CD4-positive, alpha-beta memory T cell (primary cell): ENCODE measurements around the gene BCAS1. TPM values are rescaled to one million over a fixed set of nuclear protein-coding genes. Genes with fewer than 3 reads are reported as not detected.

Experiments
- CTCF ChIA-PET: fragments of 350-600 bp; sonication (Branson Sonifier 250); formaldehyde crosslinking; loops from one replicate; lab custom pipeline; 2021; ENCODE audit warnings: inconsistent platforms; ENCODE audit not compliant: partially characterized antibody; lab: Charles Lee
- POLR2A ChIA-PET: fragments of 350-600 bp; sonication (Branson Sonifier 250); formaldehyde crosslinking; loops from one replicate; lab custom pipeline; 2021; ENCODE audit not compliant: partially characterized antibody; lab: Charles Lee
- DNase-seq, 5 donors: peaks; one replicate each; pipeline versions ENCODE4 v3.0.0 to v3.0.0-alpha.2; 2020 to 2022; ENCODE audit warnings: mixed read lengths in 1 of 5
- H3K27ac ChIP-seq: one replicate; pipeline ENCODE4 v1.7.0; 2013; ENCODE audit warnings: low read depth, low read length
- H3K27me3 ChIP-seq: 2 replicates; pipeline ENCODE4 v1.7.0; 2013; ENCODE audit warnings: mild to moderate bottlenecking, low read length, moderate library complexity; ENCODE audit not compliant: insufficient read depth
- H3K36me3 ChIP-seq: 2 replicates; pipeline ENCODE4 v1.7.0; 2013; ENCODE audit warnings: mild to moderate bottlenecking, low read length, moderate library complexity; ENCODE audit not compliant: insufficient read depth
- H3K4me1 ChIP-seq: 2 replicates; pipeline ENCODE4 v1.7.0; 2013; ENCODE audit warnings: mild to moderate bottlenecking, low read length, moderate library complexity; ENCODE audit not compliant: insufficient read depth
- H3K4me3 ChIP-seq, 2 donors: one replicate each; pipeline ENCODE4 v1.7.0; 2013; ENCODE audit warnings: low read length in 2 of 2, mild to moderate bottlenecking in 1 of 2
- H3K9me3 ChIP-seq, 2 donors: one replicate each; pipeline ENCODE4 v1.7.0; 2013; ENCODE audit warnings: low read length in 2 of 2, control low read depth in 1 of 2; ENCODE audit not compliant: control insufficient read depth in 1 of 2
- H3K27ac Mint-ChIP-seq, 7 donors: one replicate each; pipeline ENCODE4 v1.8.0; 2020 to 2021; ENCODE audit warnings: mixed read lengths in 7 of 7, mild to moderate bottlenecking in 6 of 7, inconsistent platforms in 3 of 7, moderate library complexity in 3 of 7
- H3K27me3 Mint-ChIP-seq, 2 donors: one replicate each; pipeline ENCODE4 v1.8.0; 2020 to 2021; ENCODE audit warnings: mixed read lengths in 2 of 2
- H3K36me3 Mint-ChIP-seq, 2 donors: one replicate each; pipeline ENCODE4 v1.8.0; 2020 to 2021; ENCODE audit warnings: mixed read lengths in 2 of 2, inconsistent platforms in 1 of 2, mild to moderate bottlenecking in 1 of 2
- H3K4me1 Mint-ChIP-seq, 4 donors: one replicate each; pipeline ENCODE4 v1.8.0; 2020 to 2021; ENCODE audit warnings: mixed read lengths in 4 of 4, mild to moderate bottlenecking in 1 of 4
- H3K4me3 Mint-ChIP-seq, 8 donors: one replicate each; pipeline ENCODE4 v1.8.0; 2020 to 2021; ENCODE audit warnings: mixed read lengths in 8 of 8, mild to moderate bottlenecking in 7 of 8, moderate library complexity in 6 of 8, inconsistent platforms in 3 of 8
- H3K9me3 Mint-ChIP-seq, 8 donors: one replicate each; pipeline ENCODE4 v1.8.0; 2020 to 2021; ENCODE audit warnings: mixed read lengths in 8 of 8, mild to moderate bottlenecking in 5 of 8, inconsistent platforms in 3 of 8, moderate library complexity in 1 of 8
- intact Hi-C: fragments of 100-400 bp; cut with micrococcal nuclease; formaldehyde crosslinking; loops from one replicate; pipeline ENCODE4 v1.15.1; 2023
- polyA plus RNA-seq, 2 donors: library from polyadenylated mRNA; unstranded; fragments of 300-500 nt; fragmentation: Illumina TruSeq; gene quantifications; one replicate each; pipeline ENCODE4 v1.2.3, GENCODE V29; 2021
- total RNA-seq, 2 experiments: library from RNA; stranded (reverse); gene quantifications; one replicate each; pipeline ENCODE4 v1.2.3, GENCODE V29; 2021

BCAS1 gene
- total and polyA plus RNA-seq, 4 experiments from 2014 or later, result 0.17 to 0.32 (median 0.25) TPM; not detected in 1

GRCh38 chr20:53917145-53918019 is 153.0 kb downstream of the BCAS1 start:
- H3K27ac ChIP-seq, result no peak overlapping the region
- H3K27me3 ChIP-seq, result no peaks in the 10 kb centered on the region
- H3K4me1 ChIP-seq, result peaks cover 15% of the 10 kb centered on the region
- H3K4me3 Mint-ChIP-seq, result peak overlapping the region in 2 of 8 donors; percentile 1 to 36
- peaks cover 11 to 22% (median 17%) of the 10 kb centered on the region in 4 donors for H3K4me1 Mint-ChIP-seq
- H3K9me3 Mint-ChIP-seq, result no peaks in the 10 kb centered on the region
- H3K4me3 ChIP-seq, result no peak overlapping the region
- CTCF ChIA-PET, result interaction anchor here (1.0 to 6.3 kb wide), 16 partner anchors 17 to 369 kb away, joined by 3 to 174 read pairs (median 8); no protein-coding TSS in a partner anchor
- H3K36me3 ChIP-seq, result no peaks in the 10 kb centered on the region
- H3K27me3 Mint-ChIP-seq, result no peaks in the 10 kb centered on the region
- H3K9me3 ChIP-seq, result no peaks in the 10 kb centered on the region
- no peak for DNase-seq
- peak overlapping the region in 2 of 7 donors; percentile 38 to 57 for H3K27ac Mint-ChIP-seq
- no peaks in the 10 kb centered on the region for H3K36me3 Mint-ChIP-seq
- intact Hi-C loops, result loop anchor here (5.0 kb wide), 1 partner anchor 210 kb away; no protein-coding TSS in a partner anchor
- POLR2A ChIA-PET, result interaction anchor here (0.7 to 6.2 kb wide), 10 partner anchors 8 to 338 kb away, joined by 3 to 55 read pairs (median 12); no protein-coding TSS in a partner anchor

DNA sequence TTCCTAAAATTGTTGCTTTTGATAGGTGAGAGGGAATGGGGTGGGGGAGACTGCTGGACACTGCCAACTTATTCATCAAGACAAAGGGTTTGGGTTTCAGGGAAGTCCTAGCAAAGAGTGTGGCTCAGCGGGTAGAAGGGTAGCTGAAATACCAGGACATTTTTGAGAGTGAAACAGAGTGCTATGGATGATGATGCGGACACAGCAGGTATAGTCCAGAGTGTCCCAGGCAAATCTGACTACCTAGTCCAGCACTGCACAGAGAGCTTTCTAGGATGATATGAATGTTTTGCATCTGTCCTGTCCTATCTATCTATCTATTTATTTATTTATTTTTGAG is 154.3 kb downstream of the BCAS1 start:
- peaks cover 15% of the 10 kb centered on the region for H3K4me1 ChIP-seq
- peak overlapping the region; percentile 91 to 98 (median 96) for H3K4me3 Mint-ChIP-seq
- no peaks in the 10 kb centered on the region for H3K36me3 Mint-ChIP-seq
- no peaks in the 10 kb centered on the region for H3K9me3 ChIP-seq
- H3K4me3 ChIP-seq, result peak overlapping the region; percentile 29 to 91
- no peaks in the 10 kb centered on the region for H3K9me3 Mint-ChIP-seq
- H3K27me3 Mint-ChIP-seq, result no peaks in the 10 kb centered on the region
- peak overlapping the region; percentile 24 for H3K27ac ChIP-seq
- CTCF ChIA-PET, result interaction anchor here (0.7 to 6.3 kb wide), 54 partner anchors 9 to 703 kb away, joined by 3 to 174 read pairs (median 5); no protein-coding TSS in a partner anchor
- intact Hi-C loops, result loop anchor here (5.0 kb wide), 1 partner anchor 209 kb away; no protein-coding TSS in a partner anchor
- peak overlapping the region; percentile 59 to 98 (median 92) for H3K27ac Mint-ChIP-seq
- no peaks in the 10 kb centered on the region for H3K36me3 ChIP-seq
- peaks cover 11 to 22% (median 17%) of the 10 kb centered on the region in 4 donors for H3K4me1 Mint-ChIP-seq
- no peak for DNase-seq
- POLR2A ChIA-PET, result interaction anchor here (0.6 to 6.2 kb wide), 24 partner anchors 10 to 336 kb away, joined by 3 to 55 read pairs (median 6); partner anchors contain the start of gene ZNF217
- no peaks in the 10 kb centered on the region for H3K27me3 ChIP-seq

DNA sequence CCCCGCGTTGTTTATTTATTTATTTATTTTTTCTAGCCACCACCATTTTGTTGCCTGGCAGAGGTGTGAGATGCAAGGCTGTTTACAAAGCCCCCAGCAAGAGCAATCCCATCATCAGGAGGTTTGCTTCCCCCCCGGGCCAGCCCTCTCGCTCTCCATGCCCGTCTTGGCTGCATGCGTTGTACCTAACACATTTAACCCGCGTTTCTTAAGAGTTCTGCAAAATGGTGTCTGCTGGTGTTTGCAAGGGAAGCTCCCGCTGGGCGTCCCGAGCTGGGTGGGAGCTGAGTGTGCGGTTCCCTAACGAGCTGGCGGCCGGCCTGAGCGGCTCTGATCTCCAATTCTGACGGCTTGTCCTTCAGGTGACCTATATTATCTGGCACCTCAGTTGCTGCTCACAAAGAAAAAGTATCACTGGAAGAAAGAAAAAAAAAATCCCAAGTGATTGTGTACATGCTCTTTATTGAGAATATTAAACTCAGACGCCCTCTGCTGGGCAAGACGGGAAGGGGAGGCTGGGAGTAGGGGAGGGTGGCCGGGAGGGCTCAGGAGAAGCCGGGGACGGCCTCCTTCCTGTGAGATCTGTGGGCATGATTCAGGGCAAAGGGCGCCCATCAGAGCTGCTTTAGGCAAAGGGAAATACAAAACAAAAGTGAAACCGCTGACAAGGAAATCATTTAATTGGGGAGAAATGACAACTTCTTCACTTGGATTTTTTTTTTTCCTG is 154.8 kb downstream of the BCAS1 start:
- peak; percentile 85 to 96 (median 88) for DNase-seq
- Histone ChIP-seq H3K4me3 (peak overlapping the region; percentile 91 to 94), H3K9me3 (no peaks in the 10 kb centered on the region), H3K27me3 (no peaks in the 10 kb centered on the region), H3K27ac (peak overlapping the region; percentile 51), H3K4me1 (peaks cover 15% of the 10 kb centered on the region), H3K36me3 (no peaks in the 10 kb centered on the region)
- H3K36me3 Mint-ChIP-seq, result no peaks in the 10 kb centered on the region
- peaks cover 11 to 22% (median 17%) of the 10 kb centered on the region in 4 donors for H3K4me1 Mint-ChIP-seq
- ChIA-PET CTCF (interaction anchor here (0.7 to 6.3 kb wide), 58 partner anchors 8 to 703 kb away, joined by 3 to 174 read pairs (median 5); no protein-coding TSS in a partner anchor), POLR2A (interaction anchor here (0.6 to 6.2 kb wide), 25 partner anchors 10 to 336 kb away, joined by 3 to 55 read pairs (median 6); partner anchors contain the start of gene ZNF217)
- peak overlapping the region; percentile 91 to 98 (median 96) for H3K4me3 Mint-ChIP-seq
- intact Hi-C loops, result loop anchor here (1.0 to 5.0 kb wide), 7 partner anchors 17 to 337 kb away; no protein-coding TSS in a partner anchor
- H3K9me3 Mint-ChIP-seq, result no peaks in the 10 kb centered on the region
- peak overlapping the region; percentile 83 to 98 (median 92) for H3K27ac Mint-ChIP-seq
- no peaks in the 10 kb centered on the region for H3K27me3 Mint-ChIP-seq

GRCh38 chr20:53914781-53915445 is 155.5 kb downstream of the BCAS1 start:
- Histone ChIP-seq H3K27ac (peak overlapping the region; percentile 51), H3K27me3 (no peaks in the 10 kb centered on the region), H3K9me3 (no peaks in the 10 kb centered on the region), H3K4me3 (peak overlapping the region; percentile 91 to 94), H3K36me3 (no peaks in the 10 kb centered on the region), H3K4me1 (peaks cover 15% of the 10 kb centered on the region)
- Mint-ChIP-seq H3K27ac (peak overlapping the region in 6 of 7 donors; percentile 48 to 94 (median 90)), H3K27me3 (no peaks in the 10 kb centered on the region), H3K9me3 (no peaks in the 10 kb centered on the region), H3K36me3 (no peaks in the 10 kb centered on the region), H3K4me1 (peaks cover 11 to 22% (median 17%) of the 10 kb centered on the region in 4 donors), H3K4me3 (peak overlapping the region; percentile 91 to 98 (median 96))
- intact Hi-C loops, result loop anchor here (1.0 to 5.0 kb wide), 7 partner anchors 16 to 337 kb away; no protein-coding TSS in a partner anchor
- DNase-seq, result no peak
- CTCF ChIA-PET, result interaction anchor here (0.7 to 6.3 kb wide), 36 partner anchors 14 to 597 kb away, joined by 3 to 174 read pairs (median 6); no protein-coding TSS in a partner anchor
- POLR2A ChIA-PET, result interaction anchor here (0.7 to 6.2 kb wide), 13 partner anchors 15 to 335 kb away, joined by 3 to 55 read pairs (median 7); partner anchors contain the start of gene ZNF217

GRCh38 chr20:53914091-53914780 is 156.2 kb downstream of the BCAS1 start:
- peaks cover 11 to 22% (median 17%) of the 10 kb centered on the region in 4 donors for H3K4me1 Mint-ChIP-seq
- H3K36me3 ChIP-seq, result no peaks in the 10 kb centered on the region
- CTCF ChIA-PET, result interaction anchor here (0.8 to 6.3 kb wide), 16 partner anchors 13 to 346 kb away, joined by 3 to 174 read pairs (median 9); no protein-coding TSS in a partner anchor
- no peaks in the 10 kb centered on the region for H3K27me3 Mint-ChIP-seq
- no peaks in the 10 kb centered on the region for H3K36me3 Mint-ChIP-seq
- no peaks in the 10 kb centered on the region for H3K9me3 ChIP-seq
- intact Hi-C loops, result loop anchor here (2.0 kb wide), 2 partner anchors 15 to 27 kb away; no protein-coding TSS in a partner anchor
- no peak for DNase-seq
- H3K4me1 ChIP-seq, result peaks cover 15% of the 10 kb centered on the region
- peak overlapping the region in 3 of 7 donors; percentile 37 to 56 (median 42) for H3K27ac Mint-ChIP-seq
- H3K27ac ChIP-seq, result no peak overlapping the region
- no peaks in the 10 kb centered on the region for H3K9me3 Mint-ChIP-seq
- H3K4me3 Mint-ChIP-seq, result peak overlapping the region in 6 of 8 donors; percentile 42 to 98 (median 94)
- no peaks in the 10 kb centered on the region for H3K27me3 ChIP-seq
- POLR2A ChIA-PET, result interaction anchor here (0.7 to 6.2 kb wide), 10 partner anchors 15 to 335 kb away, joined by 3 to 55 read pairs (median 6); partner anchors contain the start of gene ZNF217
- H3K4me3 ChIP-seq, result no peak overlapping the region
